ENCODE measurements around the gene KDM4B.

KDM4B gene

DNA sequence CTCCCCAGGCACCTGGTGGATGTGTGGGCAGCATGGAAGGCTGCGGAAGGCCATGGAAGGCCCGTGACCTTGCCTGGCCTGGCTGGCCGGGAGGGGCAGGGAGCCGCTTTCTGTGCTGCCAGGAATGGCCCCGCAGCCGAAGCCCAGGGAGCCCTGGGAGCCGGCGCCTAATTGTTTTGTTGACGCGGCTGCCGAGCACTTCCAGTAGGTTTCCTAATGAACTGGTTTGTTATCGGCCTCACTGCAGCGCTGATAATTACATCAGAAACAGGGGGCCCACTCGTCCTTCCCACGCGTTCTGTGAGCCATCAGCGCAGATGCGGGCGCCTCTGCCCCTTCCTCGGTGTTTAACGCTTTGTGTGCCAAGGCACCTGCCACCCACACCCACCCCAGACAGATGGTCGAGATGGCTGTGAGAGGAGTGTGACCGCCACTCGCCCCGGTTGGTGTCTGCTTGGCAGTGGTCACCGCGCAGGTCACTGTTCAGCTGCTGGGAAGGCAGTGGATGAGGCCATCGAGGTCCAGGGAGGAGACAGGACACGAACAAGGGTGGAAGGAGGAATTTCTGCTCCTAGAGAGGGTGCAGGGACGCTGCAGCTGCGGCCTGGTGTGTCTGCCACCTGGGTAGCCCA, 124.5 kb downstream of the KDM4B start:
- no peak overlapping the region for H3K27ac ChIP-seq (ENCODE audit: insufficient read depth, low read length, poor library complexity, severe bottlenecking)
- H3K36me3 ChIP-seq (ENCODE audit: control insufficient read depth, insufficient read depth, low read length) = peaks cover 20% of the 10 kb centered on the region
- H3K4me1 ChIP-seq (ENCODE audit: control insufficient read depth, insufficient read depth, low read length, poor library complexity, severe bottlenecking) = no peaks in the 10 kb centered on the region
- DNase-seq = no peak
- H3K4me3 ChIP-seq (ENCODE audit: insufficient read depth, low read depth, low read length, poor library complexity, severe bottlenecking) = no peak overlapping the region
- H3K9me3 ChIP-seq (ENCODE audit: control insufficient read depth, low read length) = peaks cover 3% of the 10 kb centered on the region
- no peaks in the 10 kb centered on the region for H3K27me3 ChIP-seq (replicated peaks; ENCODE audit: control insufficient read depth, insufficient read depth, low read length, poor library complexity, severe bottlenecking)

DNA sequence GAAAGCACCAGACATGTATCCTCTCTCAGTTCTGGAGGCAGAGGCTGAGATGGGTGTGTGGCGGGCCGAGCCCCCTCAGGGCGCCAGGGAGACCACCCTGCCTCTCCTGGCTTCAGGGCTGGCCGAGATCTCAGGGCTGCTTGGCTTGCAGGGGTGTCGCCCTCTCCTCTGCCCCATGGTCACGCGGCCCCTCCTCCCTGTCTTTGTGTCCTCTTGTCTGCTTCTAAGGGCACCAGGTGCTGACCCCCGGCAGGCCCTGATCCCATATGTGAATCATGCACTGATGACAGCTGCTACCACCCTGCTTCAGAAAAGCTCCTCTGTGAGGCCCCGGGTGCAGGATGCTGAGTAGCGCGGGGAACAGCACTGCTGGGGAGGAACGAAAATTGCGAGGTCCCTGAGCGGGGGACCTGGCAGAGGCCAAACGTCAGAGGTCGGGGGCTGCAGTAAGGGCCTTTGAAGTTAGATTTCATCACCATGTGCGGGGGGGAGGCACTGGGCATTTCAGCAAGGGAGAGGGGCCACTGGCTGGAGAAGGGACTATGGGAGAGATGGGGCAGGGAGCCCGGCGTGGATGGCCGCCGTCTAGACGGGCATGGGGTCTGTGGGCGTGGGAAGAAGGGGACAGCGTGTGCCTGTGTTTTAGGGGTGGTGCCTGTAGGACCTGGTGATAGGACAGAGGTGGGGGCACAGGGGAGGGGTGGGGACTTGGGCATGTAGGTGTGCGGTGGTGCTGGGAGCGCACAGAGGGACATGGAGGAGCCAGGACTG, 125.2 kb downstream of the KDM4B start:
- H3K4me1 ChIP-seq (ENCODE audit: control insufficient read depth, insufficient read depth, low read length, poor library complexity, severe bottlenecking) = no peaks in the 10 kb centered on the region
- H3K27ac ChIP-seq (ENCODE audit: insufficient read depth, low read length, poor library complexity, severe bottlenecking) = no peak overlapping the region
- H3K27me3 ChIP-seq (replicated peaks; ENCODE audit: control insufficient read depth, insufficient read depth, low read length, poor library complexity, severe bottlenecking) = no peaks in the 10 kb centered on the region
- peaks cover 10% of the 10 kb centered on the region for H3K9me3 ChIP-seq (ENCODE audit: control insufficient read depth, low read length)
- peaks cover 26% of the 10 kb centered on the region for H3K36me3 ChIP-seq (ENCODE audit: control insufficient read depth, insufficient read depth, low read length)
- H3K4me3 ChIP-seq (ENCODE audit: insufficient read depth, low read depth, low read length, poor library complexity, severe bottlenecking) = no peak overlapping the region
- no peak for DNase-seq

DNA sequence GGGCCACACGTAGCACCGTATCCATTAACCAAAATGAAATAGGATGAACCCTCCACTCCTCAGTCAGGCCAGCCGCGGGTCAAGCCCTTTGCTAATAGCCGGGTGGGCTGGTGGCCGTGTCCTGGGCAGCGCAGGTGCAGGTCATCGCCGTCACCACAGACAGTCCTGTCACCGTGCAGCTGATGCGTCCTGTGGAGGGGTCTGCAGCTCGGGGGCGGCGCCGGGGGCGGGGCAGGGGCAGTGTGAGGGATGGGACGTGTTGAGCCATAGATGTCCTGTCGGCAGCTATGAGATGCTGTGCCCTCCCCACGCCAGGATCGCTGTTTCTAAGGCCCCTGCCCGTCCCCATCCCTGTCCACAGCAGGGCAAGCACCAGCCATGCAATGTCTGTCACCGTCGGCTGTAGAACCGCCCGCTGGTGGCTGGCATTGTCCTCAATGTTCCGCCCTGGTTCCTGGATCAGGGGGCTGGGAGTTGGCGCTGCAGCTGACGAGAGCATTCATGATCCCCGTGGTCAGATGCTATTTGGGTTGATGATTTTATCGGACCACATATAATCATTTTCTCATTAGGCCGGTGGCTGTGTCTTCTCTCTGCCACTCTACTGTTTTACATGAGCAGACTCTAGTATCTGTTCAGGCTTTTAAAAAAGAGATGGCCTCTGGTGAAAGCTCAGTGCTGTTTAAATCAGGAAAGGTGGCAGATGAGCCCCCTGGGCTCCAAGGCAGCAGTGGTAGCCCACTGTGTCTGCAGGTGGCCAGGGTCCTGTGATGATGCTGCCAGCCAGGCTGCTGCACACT, 126.1 kb downstream of the KDM4B start:
- no peak for DNase-seq
- H3K9me3 ChIP-seq (ENCODE audit: control insufficient read depth, low read length) = peaks cover 18% of the 10 kb centered on the region
- no peaks in the 10 kb centered on the region for H3K27me3 ChIP-seq (replicated peaks; ENCODE audit: control insufficient read depth, insufficient read depth, low read length, poor library complexity, severe bottlenecking)
- peaks cover 26% of the 10 kb centered on the region for H3K36me3 ChIP-seq (ENCODE audit: control insufficient read depth, insufficient read depth, low read length)
- no peak overlapping the region for H3K27ac ChIP-seq (ENCODE audit: insufficient read depth, low read length, poor library complexity, severe bottlenecking)
- no peak overlapping the region for H3K4me3 ChIP-seq (ENCODE audit: insufficient read depth, low read depth, low read length, poor library complexity, severe bottlenecking)
- no peaks in the 10 kb centered on the region for H3K4me1 ChIP-seq (ENCODE audit: control insufficient read depth, insufficient read depth, low read length, poor library complexity, severe bottlenecking)

DNA sequence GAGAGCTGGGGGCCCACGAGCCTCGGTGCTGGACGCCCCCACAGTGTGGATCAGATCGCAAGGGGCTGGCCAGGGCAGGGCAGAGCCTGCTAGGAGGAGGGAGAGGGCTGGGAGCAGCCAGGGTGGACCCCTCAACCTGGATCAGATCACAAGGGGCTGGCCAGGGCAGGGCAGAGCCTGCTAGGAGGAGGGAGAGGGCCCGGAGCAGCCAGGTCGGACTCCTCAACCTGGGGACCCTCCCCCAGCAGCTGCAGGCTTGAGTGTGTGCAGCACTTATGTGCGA, 126.6 kb downstream of the KDM4B start:
- H3K27me3 ChIP-seq (replicated peaks; ENCODE audit: control insufficient read depth, insufficient read depth, low read length, poor library complexity, severe bottlenecking) = no peaks in the 10 kb centered on the region
- peaks cover 26% of the 10 kb centered on the region for H3K36me3 ChIP-seq (ENCODE audit: control insufficient read depth, insufficient read depth, low read length)
- DNase-seq = no peak
- H3K9me3 ChIP-seq (ENCODE audit: control insufficient read depth, low read length) = peaks cover 19% of the 10 kb centered on the region
- no peak overlapping the region for H3K4me3 ChIP-seq (ENCODE audit: insufficient read depth, low read depth, low read length, poor library complexity, severe bottlenecking)
- no peaks in the 10 kb centered on the region for H3K4me1 ChIP-seq (ENCODE audit: control insufficient read depth, insufficient read depth, low read length, poor library complexity, severe bottlenecking)
- H3K27ac ChIP-seq (ENCODE audit: insufficient read depth, low read length, poor library complexity, severe bottlenecking) = no peak overlapping the region

DNA sequence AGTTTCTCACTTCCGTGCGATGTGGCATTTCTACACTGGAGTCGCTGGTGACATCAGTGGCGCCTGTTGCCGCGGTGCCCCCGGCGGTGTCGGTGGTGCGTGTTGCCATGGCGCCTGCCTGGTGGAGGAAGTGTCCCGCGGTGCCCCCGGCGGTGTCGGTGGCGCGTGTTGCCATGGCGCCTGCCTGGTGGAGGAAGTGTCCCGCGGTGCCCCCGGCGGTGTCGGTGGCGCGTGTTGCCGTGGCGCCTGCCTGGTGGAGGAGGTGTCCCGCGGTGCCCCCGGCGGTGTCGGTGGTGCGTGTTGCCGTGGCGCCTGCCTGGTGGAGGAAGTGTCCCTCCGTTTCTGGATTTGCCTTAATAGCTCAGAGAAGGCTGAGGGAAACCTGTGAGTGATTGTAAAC, 127.6 kb downstream of the KDM4B start:
- H3K27me3 ChIP-seq (replicated peaks; ENCODE audit: control insufficient read depth, insufficient read depth, low read length, poor library complexity, severe bottlenecking) = no peaks in the 10 kb centered on the region
- no peak for DNase-seq
- peaks cover 26% of the 10 kb centered on the region for H3K36me3 ChIP-seq (ENCODE audit: control insufficient read depth, insufficient read depth, low read length)

DNA sequence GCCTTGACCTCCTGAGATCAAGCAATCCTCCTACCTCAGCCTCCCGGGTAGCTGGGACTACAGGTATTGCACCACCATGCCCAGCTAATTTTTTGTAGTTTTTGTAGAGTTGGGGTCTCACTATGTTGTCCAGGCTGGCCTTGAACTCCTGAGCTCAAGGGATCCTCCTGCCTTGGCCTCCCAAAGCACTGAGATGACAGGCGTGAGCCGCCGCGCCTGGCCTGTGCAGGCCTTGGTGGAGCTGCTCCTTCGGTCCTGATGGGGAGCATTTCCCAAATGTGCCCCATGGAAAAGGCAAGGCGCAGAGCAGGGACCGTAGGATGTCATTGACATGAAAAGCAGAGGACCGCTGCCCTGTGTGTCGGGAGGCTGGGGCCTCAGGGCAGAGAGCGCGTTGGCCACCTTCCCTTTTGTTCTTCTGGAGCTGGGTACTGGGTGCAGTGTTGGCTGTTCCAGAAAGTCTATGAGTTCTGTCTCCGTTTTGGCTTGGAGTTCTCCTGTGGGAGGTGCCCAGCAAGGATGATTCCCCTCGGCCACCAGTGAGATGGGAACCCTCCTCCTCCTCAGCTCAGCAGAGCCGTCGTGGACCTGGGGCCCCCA, 128.5 kb downstream of the KDM4B start:
- Histone ChIP-seq H3K27ac (ENCODE audit: insufficient read depth, low read length, poor library complexity, severe bottlenecking) (no peak overlapping the region), H3K36me3 (ENCODE audit: control insufficient read depth, insufficient read depth, low read length) (peaks cover 23% of the 10 kb centered on the region), H3K9me3 (ENCODE audit: control insufficient read depth, low read length) (peaks cover 19% of the 10 kb centered on the region), H3K4me1 (ENCODE audit: control insufficient read depth, insufficient read depth, low read length, poor library complexity, severe bottlenecking) (no peaks in the 10 kb centered on the region), H3K27me3 (replicated peaks; ENCODE audit: control insufficient read depth, insufficient read depth, low read length, poor library complexity, severe bottlenecking) (no peaks in the 10 kb centered on the region), H3K4me3 (ENCODE audit: insufficient read depth, low read depth, low read length, poor library complexity, severe bottlenecking) (no peak overlapping the region)
- DNase-seq = no peak

More for the DNA sequence above, 127.6 kb downstream of the KDM4B start:
- peaks cover 19% of the 10 kb centered on the region for H3K9me3 ChIP-seq (ENCODE audit: control insufficient read depth, low read length)
- H3K4me1 ChIP-seq (ENCODE audit: control insufficient read depth, insufficient read depth, low read length, poor library complexity, severe bottlenecking) = no peaks in the 10 kb centered on the region
- H3K4me3 ChIP-seq (ENCODE audit: insufficient read depth, low read depth, low read length, poor library complexity, severe bottlenecking) = no peak overlapping the region
- H3K27ac ChIP-seq (ENCODE audit: insufficient read depth, low read length, poor library complexity, severe bottlenecking) = no peak overlapping the region

DNA sequence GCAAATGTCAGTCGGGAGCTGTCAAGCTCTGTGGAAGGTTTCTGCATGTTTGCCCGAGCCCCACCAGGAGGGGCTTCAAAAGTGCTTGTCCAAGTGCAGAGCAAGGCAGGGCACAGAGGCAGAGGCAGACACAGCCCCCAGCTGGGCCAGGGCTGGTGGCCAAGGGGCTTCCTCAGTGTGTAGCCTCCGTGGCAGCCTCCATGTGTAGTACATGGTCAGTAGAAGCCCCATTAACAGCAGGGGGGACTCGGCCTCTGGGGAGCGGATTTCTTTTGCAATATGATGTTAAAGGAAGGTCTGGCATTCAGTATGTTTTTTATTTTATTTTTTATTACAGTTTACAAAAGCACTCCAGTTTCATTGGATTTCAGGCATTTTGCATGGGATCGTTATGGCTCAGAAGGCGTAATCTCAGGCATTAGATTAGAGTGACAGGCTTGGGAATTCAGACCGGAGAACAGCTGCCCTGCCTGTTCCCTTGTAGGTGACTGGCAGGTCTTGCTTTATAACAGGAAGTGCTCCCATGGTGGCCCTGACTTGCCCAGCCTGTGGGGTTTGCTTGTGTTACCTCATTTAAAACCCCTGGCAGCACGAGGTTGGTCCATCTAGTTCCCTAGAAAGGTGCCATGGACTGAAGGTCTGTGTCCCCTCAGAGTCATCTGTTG, 129.2 kb downstream of the KDM4B start:
- Histone ChIP-seq H3K4me1 (ENCODE audit: control insufficient read depth, insufficient read depth, low read length, poor library complexity, severe bottlenecking) (no peaks in the 10 kb centered on the region), H3K27me3 (replicated peaks; ENCODE audit: control insufficient read depth, insufficient read depth, low read length, poor library complexity, severe bottlenecking) (no peaks in the 10 kb centered on the region), H3K9me3 (ENCODE audit: control insufficient read depth, low read length) (peaks cover 19% of the 10 kb centered on the region), H3K36me3 (ENCODE audit: control insufficient read depth, insufficient read depth, low read length) (peaks cover 22% of the 10 kb centered on the region), H3K27ac (ENCODE audit: insufficient read depth, low read length, poor library complexity, severe bottlenecking) (no peak overlapping the region), H3K4me3 (ENCODE audit: insufficient read depth, low read depth, low read length, poor library complexity, severe bottlenecking) (no peak overlapping the region)
- no peak for DNase-seq

DNA sequence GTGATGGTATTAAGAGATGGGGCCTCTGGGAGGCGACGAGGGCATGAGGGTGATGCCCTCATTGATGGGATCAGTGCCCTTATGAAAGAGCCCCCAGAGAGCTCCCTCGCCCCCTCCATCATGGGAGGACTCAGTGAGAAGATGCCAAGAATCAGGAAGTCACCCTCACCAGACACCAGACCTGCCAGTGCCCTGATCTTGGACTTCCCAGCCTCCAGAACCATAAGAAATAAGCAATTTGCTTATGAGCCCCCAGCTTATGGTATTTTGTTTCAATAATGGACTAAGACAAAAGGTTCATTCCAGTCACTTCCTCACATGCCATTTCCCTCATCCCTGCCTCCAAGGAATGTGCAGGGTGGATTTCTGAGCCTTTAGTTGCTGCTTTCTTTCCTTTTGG, 129.7 kb downstream of the KDM4B start:
- Histone ChIP-seq H3K27ac (ENCODE audit: insufficient read depth, low read length, poor library complexity, severe bottlenecking) (no peak overlapping the region), H3K36me3 (ENCODE audit: control insufficient read depth, insufficient read depth, low read length) (peaks cover 22% of the 10 kb centered on the region), H3K4me3 (ENCODE audit: insufficient read depth, low read depth, low read length, poor library complexity, severe bottlenecking) (no peak overlapping the region), H3K4me1 (ENCODE audit: control insufficient read depth, insufficient read depth, low read length, poor library complexity, severe bottlenecking) (no peaks in the 10 kb centered on the region), H3K9me3 (ENCODE audit: control insufficient read depth, low read length) (peaks cover 19% of the 10 kb centered on the region), H3K27me3 (replicated peaks; ENCODE audit: control insufficient read depth, insufficient read depth, low read length, poor library complexity, severe bottlenecking) (no peaks in the 10 kb centered on the region)
- no peak for DNase-seq

DNA sequence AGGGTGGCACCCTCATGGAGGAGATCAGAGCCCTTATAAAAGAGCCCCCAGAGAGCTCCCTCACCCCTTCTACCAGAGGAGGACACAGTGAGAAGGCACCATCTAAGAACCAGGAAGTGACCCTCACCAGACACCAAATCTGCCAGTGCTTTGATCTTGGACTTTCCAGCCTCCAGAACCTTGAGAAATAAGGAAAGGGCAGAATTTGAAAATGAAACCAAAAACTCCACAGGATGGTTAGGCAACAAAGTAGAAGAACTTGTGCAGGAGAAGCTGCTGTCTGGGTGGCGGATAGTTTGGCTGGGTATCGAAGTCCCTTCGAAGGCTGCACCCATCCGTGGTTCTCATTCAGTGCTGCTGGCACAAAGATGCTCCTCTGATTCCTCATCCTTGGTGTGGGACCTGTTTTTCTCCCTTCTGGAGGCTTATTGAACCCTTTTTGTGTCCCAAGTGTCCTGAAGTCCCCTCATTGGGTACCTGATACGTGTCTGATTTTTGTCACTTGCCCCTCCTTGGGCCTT, 130.8 kb downstream of the KDM4B start:
- no peaks in the 10 kb centered on the region for H3K4me1 ChIP-seq (ENCODE audit: control insufficient read depth, insufficient read depth, low read length, poor library complexity, severe bottlenecking)
- peaks cover 19% of the 10 kb centered on the region for H3K9me3 ChIP-seq (ENCODE audit: control insufficient read depth, low read length)
- no peak overlapping the region for H3K27ac ChIP-seq (ENCODE audit: insufficient read depth, low read length, poor library complexity, severe bottlenecking)
- peaks cover 22% of the 10 kb centered on the region for H3K36me3 ChIP-seq (ENCODE audit: control insufficient read depth, insufficient read depth, low read length)
- no peak for DNase-seq
- H3K27me3 ChIP-seq (replicated peaks; ENCODE audit: control insufficient read depth, insufficient read depth, low read length, poor library complexity, severe bottlenecking) = no peaks in the 10 kb centered on the region
- H3K4me3 ChIP-seq (ENCODE audit: insufficient read depth, low read depth, low read length, poor library complexity, severe bottlenecking) = no peak overlapping the region

All from effector memory CD4-positive, alpha-beta T cell (primary cell).